ENCODE results near the gene SBF2. TPM values are rescaled to one million over a fixed set of nuclear protein-coding genes. Genes with fewer than 3 reads are reported as not detected.

The SBF2 gene
- total RNA-seq, 3 donors from 2014 or later (not counting 1 experiment from before 2014, with no cell fraction given): 25.2 to 26.9 (median 26.3) TPM

- Histone ChIP-seq H3K36me3 (ENCODE audit: control insufficient read depth, insufficient read depth, low read length) (no peaks in the 10 kb centered on the region), H3K27ac (ENCODE audit: low read length) (no peak overlapping the region), H3K9me3 (ENCODE audit: control insufficient read depth, insufficient read depth, low read length) (no peaks in the 10 kb centered on the region), H3K4me1 (ENCODE audit: control insufficient read depth, insufficient read depth, low read length) (peaks cover 5% of the 10 kb centered on the region), H3K4me3 (ENCODE audit: low read length) (no peak overlapping the region), H3K27me3 (ENCODE audit: control insufficient read depth, insufficient read depth, low read length) (no peaks in the 10 kb centered on the region)
- H3K27ac Mint-ChIP-seq: no peak overlapping the region
- no peaks in the 10 kb centered on the region for H3K36me3 Mint-ChIP-seq
- TF ChIP-seq, protein P1, sequence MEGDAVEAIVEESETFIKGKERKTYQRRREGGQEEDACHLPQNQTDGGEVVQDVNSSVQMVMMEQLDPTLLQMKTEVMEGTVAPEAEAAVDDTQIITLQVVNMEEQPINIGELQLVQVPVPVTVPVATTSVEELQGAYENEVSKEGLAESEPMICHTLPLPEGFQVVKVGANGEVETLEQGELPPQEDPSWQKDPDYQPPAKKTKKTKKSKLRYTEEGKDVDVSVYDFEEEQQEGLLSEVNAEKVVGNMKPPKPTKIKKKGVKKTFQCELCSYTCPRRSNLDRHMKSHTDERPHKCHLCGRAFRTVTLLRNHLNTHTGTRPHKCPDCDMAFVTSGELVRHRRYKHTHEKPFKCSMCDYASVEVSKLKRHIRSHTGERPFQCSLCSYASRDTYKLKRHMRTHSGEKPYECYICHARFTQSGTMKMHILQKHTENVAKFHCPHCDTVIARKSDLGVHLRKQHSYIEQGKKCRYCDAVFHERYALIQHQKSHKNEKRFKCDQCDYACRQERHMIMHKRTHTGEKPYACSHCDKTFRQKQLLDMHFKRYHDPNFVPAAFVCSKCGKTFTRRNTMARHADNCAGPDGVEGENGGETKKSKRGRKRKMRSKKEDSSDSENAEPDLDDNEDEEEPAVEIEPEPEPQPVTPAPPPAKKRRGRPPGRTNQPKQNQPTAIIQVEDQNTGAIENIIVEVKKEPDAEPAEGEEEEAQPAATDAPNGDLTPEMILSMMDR (IDR thresholded peaks at IDR 0.05): no peak
- ATAC-seq (no peak), DNase-seq (no peak)
- H3K4me3 Mint-ChIP-seq: no peak overlapping the region
- peaks cover 24 to 31% of the 10 kb centered on the region in 2 donors for H3K4me1 Mint-ChIP-seq
- intact Hi-C loops (cut with micrococcal nuclease): no loop called here
- 92% methylated on average over 24 of the region's 24 CpGs for WGBS (ENCODE audit: insufficient coverage)
- H3K9me3 Mint-ChIP-seq: no peaks in the 10 kb centered on the region
- no peaks in the 10 kb centered on the region for H3K27me3 Mint-ChIP-seq (ENCODE audit: low read depth in 2 of 2)
Observed at GRCh38 chr11:10288881-10289764, 4.9 kb downstream of the SBF2 start.

GRCh38 chr11:10287766-10288715 is 6.0 kb downstream of the SBF2 start:
- WGBS (ENCODE audit: insufficient coverage): 75% methylated on average over 9 of the region's 9 CpGs
- Histone ChIP-seq H3K4me1 (ENCODE audit: control insufficient read depth, insufficient read depth, low read length) (no peaks in the 10 kb centered on the region), H3K9me3 (ENCODE audit: control insufficient read depth, insufficient read depth, low read length) (no peaks in the 10 kb centered on the region)

DNA sequence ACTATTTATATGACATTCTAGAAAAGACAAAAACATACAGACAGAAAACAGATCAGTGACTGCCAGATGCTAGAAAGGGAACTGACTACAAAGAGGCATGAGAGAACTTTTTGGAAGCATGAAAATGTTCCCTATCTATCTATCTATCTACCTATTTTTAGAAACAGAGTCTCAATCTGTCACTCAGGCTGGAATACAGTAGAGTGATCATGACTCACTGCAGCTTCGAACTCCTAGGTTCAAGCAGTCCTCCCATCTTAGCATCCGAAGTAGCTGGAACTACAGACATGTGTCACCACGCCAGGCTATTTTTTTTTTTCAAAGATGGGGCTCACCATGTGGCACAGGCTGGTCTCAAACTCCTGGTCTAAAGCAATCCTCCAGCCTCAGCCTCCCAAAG is 6.9 kb downstream of the SBF2 start:
- TF ChIP-seq, protein P1 (IDR thresholded peaks at IDR 0.05): no peak
- intact Hi-C loops (cut with micrococcal nuclease): no loop called here
- no peaks in the 10 kb centered on the region for H3K27me3 Mint-ChIP-seq (ENCODE audit: low read depth in 2 of 2)

More at GRCh38 chr11:10287766-10288715, 6.0 kb downstream of the SBF2 start:
- DNase-seq (no peak), ATAC-seq (no peak)
- Histone ChIP-seq H3K27me3 (ENCODE audit: control insufficient read depth, insufficient read depth, low read length) (no peaks in the 10 kb centered on the region), H3K36me3 (ENCODE audit: control insufficient read depth, insufficient read depth, low read length) (no peaks in the 10 kb centered on the region), H3K27ac (ENCODE audit: low read length) (no peak overlapping the region), H3K4me3 (ENCODE audit: low read length) (no peak overlapping the region)
- no peaks in the 10 kb centered on the region for H3K9me3 Mint-ChIP-seq
- H3K27ac Mint-ChIP-seq: no peak overlapping the region
- TF ChIP-seq, protein P1 (IDR thresholded peaks at IDR 0.05): no peak
- H3K4me3 Mint-ChIP-seq: no peak overlapping the region
- no peaks in the 10 kb centered on the region for H3K36me3 Mint-ChIP-seq
- intact Hi-C loops (cut with micrococcal nuclease): no loop called here
- H3K27me3 Mint-ChIP-seq (ENCODE audit: low read depth in 2 of 2): no peaks in the 10 kb centered on the region
- H3K4me1 Mint-ChIP-seq: peaks cover 22 to 30% of the 10 kb centered on the region in 2 donors

More for the DNA sequence above, 6.9 kb downstream of the SBF2 start:
- peaks cover 17 to 25% of the 10 kb centered on the region in 2 donors for H3K4me1 Mint-ChIP-seq
- 94% methylated on average over 3 of the region's 3 CpGs for WGBS (ENCODE audit: insufficient coverage)
- no peaks in the 10 kb centered on the region for H3K36me3 ChIP-seq (ENCODE audit: control insufficient read depth, insufficient read depth, low read length)
- H3K27me3 ChIP-seq (ENCODE audit: control insufficient read depth, insufficient read depth, low read length): no peaks in the 10 kb centered on the region
- no peaks in the 10 kb centered on the region for H3K9me3 ChIP-seq (ENCODE audit: control insufficient read depth, insufficient read depth, low read length)
- H3K9me3 Mint-ChIP-seq: no peaks in the 10 kb centered on the region
- no peak overlapping the region for H3K4me3 Mint-ChIP-seq
- no peaks in the 10 kb centered on the region for H3K36me3 Mint-ChIP-seq
- no peak overlapping the region for H3K27ac Mint-ChIP-seq
- H3K4me1 ChIP-seq (ENCODE audit: control insufficient read depth, insufficient read depth, low read length): no peaks in the 10 kb centered on the region
- ATAC-seq (no peak), DNase-seq (no peak)
- H3K4me3 ChIP-seq (ENCODE audit: low read length): no peak overlapping the region
- H3K27ac ChIP-seq (ENCODE audit: low read length): no peak overlapping the region

All from natural killer cell (primary cell).